Ishikawa (cell line): ENCODE results near the gene AZU1.

ENCODE experiments used
- CEBPB ChIP-seq: IDR thresholded peaks from 2 replicates; pipeline ENCODE4 v1.6.1; 2012
- CREB1 ChIP-seq: IDR thresholded peaks from 2 replicates; pipeline ENCODE4 v1.6.1; 2012; ENCODE audit warnings: low read depth
- EGR1 ChIP-seq: IDR thresholded peaks from 2 replicates; pipeline ENCODE4 v1.6.1; 2012
- EP300 ChIP-seq: IDR thresholded peaks from 2 replicates; pipeline ENCODE4 v1.6.1; 2012; ENCODE audit warnings: borderline replicate concordance
- FOXM1 ChIP-seq: IDR thresholded peaks from 2 replicates; pipeline ENCODE4 v1.6.1; 2012; ENCODE audit warnings: low read depth, borderline replicate concordance
- NFIC ChIP-seq: IDR thresholded peaks from 2 replicates; pipeline ENCODE4 v1.6.1; 2012
- RAD21 ChIP-seq: IDR thresholded peaks from 2 replicates; pipeline ENCODE4 v1.6.1; 2012; ENCODE audit warnings: low read depth
- TAF1 ChIP-seq: IDR thresholded peaks from 2 replicates; pipeline ENCODE4 v1.6.1; 2012; ENCODE audit warnings: low read depth, mild to moderate bottlenecking
- TCF12 ChIP-seq: IDR thresholded peaks from 2 replicates; pipeline ENCODE4 v1.6.1; 2012; ENCODE audit warnings: low read depth
- TEAD4 ChIP-seq: IDR thresholded peaks from 2 replicates; pipeline ENCODE4 v1.6.1; 2012
- YY1 ChIP-seq: IDR thresholded peaks from 2 replicates; pipeline ENCODE4 v1.6.1; 2012; ENCODE audit warnings: low read depth
- ZBTB7A ChIP-seq: IDR thresholded peaks from 2 replicates; pipeline ENCODE4 v1.6.1; 2012; ENCODE audit warnings: low read depth
- TF ChIP-seq, protein P1 (sequence below): IDR thresholded peaks from 2 replicates; pipeline ENCODE4 v1.6.1; 2012
- TF ChIP-seq, protein P2 (sequence below): IDR thresholded peaks from 2 replicates; pipeline ENCODE4 v1.6.1; 2012
- TF ChIP-seq, protein P3 (sequence below): IDR thresholded peaks from 2 replicates; pipeline ENCODE4 v1.6.1; 2012; ENCODE audit warnings: low read depth, mild to moderate bottlenecking

The AZU1 gene

DNA sequence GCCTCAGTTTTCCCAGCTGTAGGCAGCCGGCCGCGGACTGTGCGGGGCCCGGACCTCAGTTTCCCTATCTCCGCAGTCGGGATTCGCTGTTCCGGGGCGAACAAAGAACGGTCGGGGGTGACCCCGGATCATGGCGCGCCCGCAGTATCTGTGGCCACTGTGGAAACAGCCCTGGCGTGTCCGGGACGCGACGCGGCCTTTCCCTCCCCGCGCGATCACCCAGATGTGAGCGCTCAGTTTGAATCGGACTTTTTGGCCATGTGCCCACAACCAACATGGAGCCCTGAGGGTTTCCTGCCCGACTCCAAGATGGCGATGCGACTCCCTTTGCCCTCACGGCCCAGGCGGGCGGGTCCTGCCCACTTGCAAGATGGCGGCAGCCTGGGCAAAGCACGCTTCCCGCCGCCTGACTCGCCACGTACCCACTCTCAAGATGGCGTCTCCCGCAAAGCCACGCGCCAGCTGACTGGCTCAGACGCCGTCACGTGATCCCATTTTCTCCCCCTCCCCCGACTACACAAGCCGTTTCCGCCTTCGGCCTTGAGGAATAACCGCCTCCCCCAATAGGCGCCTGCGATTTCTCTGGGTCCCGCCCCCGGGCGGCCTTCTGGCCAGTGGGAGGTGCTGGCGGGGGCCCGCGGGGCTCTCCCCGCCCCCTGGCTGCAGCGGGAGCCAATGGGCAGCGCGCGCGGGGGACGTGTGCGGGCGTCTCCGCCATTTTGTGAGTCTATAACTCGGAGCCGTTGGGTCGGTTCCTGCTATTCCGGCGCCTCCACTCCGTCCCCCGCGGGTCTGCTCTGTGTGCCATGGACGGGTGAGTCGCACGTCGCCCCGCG, 30.7 kb upstream of the AZU1 start, which contains the start of gene PTBP1:
Gene PTBP1 (plus strand): TSS at position 761 of the 836 bp plus-strand sequence. CDS start 46 bp downstream, at position 807.
- peak; percentile 40; the same call in 1 of the 2 replicates for TF ChIP-seq TCF12
- TF ChIP-seq TEAD4 = peak; percentile 49; the same call in 1 of the 2 replicates
- TF ChIP-seq CREB1 = peak; percentile 66
- peak; percentile 99 for TF ChIP-seq EGR1
- TF ChIP-seq, protein P1, sequence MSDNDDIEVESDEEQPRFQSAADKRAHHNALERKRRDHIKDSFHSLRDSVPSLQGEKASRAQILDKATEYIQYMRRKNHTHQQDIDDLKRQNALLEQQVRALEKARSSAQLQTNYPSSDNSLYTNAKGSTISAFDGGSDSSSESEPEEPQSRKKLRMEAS = peak; percentile 97
- TF ChIP-seq EP300 = no peak
- TF ChIP-seq, protein P2, sequence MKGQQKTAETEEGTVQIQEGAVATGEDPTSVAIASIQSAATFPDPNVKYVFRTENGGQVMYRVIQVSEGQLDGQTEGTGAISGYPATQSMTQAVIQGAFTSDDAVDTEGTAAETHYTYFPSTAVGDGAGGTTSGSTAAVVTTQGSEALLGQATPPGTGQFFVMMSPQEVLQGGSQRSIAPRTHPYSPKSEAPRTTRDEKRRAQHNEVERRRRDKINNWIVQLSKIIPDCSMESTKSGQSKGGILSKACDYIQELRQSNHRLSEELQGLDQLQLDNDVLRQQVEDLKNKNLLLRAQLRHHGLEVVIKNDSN = peak; percentile 99
- TF ChIP-seq, protein P3, sequence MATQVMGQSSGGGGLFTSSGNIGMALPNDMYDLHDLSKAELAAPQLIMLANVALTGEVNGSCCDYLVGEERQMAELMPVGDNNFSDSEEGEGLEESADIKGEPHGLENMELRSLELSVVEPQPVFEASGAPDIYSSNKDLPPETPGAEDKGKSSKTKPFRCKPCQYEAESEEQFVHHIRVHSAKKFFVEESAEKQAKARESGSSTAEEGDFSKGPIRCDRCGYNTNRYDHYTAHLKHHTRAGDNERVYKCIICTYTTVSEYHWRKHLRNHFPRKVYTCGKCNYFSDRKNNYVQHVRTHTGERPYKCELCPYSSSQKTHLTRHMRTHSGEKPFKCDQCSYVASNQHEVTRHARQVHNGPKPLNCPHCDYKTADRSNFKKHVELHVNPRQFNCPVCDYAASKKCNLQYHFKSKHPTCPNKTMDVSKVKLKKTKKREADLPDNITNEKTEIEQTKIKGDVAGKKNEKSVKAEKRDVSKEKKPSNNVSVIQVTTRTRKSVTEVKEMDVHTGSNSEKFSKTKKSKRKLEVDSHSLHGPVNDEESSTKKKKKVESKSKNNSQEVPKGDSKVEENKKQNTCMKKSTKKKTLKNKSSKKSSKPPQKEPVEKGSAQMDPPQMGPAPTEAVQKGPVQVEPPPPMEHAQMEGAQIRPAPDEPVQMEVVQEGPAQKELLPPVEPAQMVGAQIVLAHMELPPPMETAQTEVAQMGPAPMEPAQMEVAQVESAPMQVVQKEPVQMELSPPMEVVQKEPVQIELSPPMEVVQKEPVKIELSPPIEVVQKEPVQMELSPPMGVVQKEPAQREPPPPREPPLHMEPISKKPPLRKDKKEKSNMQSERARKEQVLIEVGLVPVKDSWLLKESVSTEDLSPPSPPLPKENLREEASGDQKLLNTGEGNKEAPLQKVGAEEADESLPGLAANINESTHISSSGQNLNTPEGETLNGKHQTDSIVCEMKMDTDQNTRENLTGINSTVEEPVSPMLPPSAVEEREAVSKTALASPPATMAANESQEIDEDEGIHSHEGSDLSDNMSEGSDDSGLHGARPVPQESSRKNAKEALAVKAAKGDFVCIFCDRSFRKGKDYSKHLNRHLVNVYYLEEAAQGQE = no peak
- peak; percentile 86 for TF ChIP-seq NFIC
- no peak for TF ChIP-seq ZBTB7A
- TF ChIP-seq TAF1 = peak; percentile 61
- no peak for TF ChIP-seq FOXM1
- no peak for TF ChIP-seq CEBPB
- TF ChIP-seq RAD21 = no peak
- TF ChIP-seq YY1 = peak; percentile 99

DNA sequence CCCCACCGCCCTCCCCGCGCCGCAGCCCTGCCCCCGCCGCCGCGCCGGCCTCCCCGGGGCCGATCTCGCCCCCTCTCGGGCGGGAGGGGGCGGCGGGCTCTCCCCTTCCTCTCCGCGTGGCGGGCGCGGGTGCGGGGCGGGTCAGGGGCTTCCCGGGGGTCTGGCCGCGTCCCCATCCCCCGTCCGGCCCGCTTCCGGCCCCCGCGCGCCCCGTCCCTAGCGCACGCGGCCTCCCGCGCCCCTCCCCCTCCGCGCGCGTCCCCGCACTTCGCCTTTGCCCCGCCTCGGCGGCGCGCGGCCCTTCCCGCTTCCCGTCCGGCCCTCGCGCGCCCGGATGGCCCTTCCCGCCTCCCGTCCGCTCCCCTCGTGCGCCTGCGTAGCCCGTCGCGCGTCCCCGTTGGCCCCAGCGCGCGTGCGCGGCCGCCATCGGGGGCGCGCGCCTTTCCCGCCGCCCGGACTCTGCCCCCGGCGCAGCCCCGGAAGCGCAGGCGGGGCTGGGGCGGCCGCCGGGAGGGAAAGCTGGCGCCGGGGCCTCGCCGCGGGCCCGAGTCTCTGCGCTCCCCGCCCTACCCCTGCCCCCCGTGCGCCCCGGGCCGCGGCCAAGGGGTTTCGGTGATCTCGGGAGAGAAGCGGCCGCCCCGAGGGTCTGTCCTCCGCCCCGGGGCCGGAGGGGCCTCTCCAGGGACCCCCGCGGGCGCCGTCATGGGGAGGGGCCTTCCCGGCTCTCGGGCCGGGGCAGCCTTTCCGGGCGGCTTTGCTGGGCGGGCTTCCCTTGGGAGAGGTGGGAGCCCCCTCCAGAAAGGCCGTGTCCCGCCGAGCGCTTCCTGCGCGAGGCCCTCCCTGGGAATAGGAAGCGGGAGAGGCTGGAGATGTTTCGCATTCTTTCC, 29.9 kb upstream of the AZU1 start:
- TF ChIP-seq, protein P3 = no peak
- no peak for TF ChIP-seq TCF12
- TF ChIP-seq YY1 = no peak
- TF ChIP-seq EP300 = no peak
- no peak for TF ChIP-seq RAD21
- no peak for TF ChIP-seq FOXM1
- TF ChIP-seq CEBPB = no peak
- no peak for TF ChIP-seq EGR1
- TF ChIP-seq TAF1 = no peak; the same call in 1 of the 2 replicates
- TF ChIP-seq NFIC = no peak
- TF ChIP-seq, protein P1 = peak; percentile 77; the same call in 1 of the 2 replicates
- no peak for TF ChIP-seq TEAD4
- TF ChIP-seq ZBTB7A = no peak; the same call in 1 of the 2 replicates
- TF ChIP-seq, protein P2 = peak; percentile 5; the same call in 1 of the 2 replicates
- no peak for TF ChIP-seq CREB1

DNA sequence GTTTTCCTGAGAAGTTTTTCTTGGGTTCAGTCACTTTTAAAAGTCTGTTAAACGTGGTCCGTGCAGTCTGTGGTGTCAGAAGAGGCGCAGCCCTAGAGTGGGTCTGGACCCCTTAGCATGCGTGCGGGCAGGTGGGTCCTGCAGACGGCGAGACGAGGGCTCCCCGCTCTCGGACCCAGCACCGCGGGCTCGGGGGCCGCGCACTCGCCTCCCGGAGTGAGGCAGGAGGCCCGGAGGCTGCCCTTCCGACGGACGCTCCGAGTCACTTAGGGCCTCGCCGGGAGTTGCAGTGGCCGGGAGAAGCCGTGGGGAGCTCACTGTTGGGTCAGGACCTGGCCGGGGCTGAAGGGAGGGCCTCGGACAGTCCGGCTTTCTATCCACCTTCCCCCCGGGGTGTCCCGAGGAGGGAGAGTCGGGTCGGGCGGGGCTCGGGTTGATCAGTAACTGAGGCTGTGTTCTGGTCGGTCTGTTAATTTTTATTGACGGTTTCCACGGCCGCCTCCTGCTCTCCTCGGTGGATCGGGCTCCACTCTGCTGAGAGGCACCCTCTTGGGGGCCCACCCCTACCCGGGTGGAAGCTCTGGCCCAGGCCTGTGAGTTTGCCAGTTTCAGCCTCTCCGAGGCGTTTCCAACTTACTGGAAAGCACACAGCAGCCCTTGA, 29.1 kb upstream of the AZU1 start:
- TF ChIP-seq TEAD4 (peak; percentile 4; the same call in 1 of the 2 replicates), TCF12 (no peak), EP300 (no peak), FOXM1 (no peak)

DNA sequence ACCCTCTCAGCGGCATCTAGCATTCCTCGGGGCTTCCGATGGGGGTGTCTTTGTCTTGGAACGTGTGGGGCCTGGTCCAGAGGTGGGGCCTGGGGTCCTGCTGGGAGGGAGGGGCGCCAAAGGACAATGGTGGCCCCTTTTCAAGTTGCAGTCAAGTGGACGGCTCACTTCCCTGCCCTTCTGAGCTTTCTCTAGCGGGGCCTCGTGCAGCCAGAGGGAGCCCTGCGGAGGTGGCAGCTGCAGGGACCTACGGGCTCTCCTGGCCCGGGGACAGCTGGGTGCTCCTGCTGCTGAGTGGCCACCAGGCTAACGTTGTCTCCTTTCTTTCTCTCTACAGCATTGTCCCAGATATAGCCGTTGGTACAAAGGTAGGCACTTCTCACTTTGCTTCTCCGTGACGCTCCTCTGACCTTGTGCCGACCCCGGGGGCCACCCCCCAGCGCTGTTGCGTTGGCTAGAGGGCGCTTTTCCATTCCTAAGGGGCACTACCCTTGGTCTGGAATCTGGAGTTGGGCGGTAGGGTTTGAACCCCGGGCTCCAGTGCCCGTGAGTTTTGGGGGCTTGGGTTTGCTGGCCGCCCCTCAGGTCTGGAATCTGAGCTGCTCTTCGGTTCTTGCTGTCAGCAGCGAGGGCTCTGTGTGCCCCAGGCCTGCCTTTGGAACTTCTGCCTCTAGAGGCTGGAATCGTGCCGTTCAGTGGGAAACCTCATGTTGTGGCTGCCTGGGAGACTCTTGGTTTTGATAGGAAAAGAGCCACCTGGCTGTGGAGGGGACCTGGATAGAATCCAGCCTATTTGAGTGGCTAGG, 28.4 kb upstream of the AZU1 start:
- no peak for TF ChIP-seq NFIC
- no peak for TF ChIP-seq CEBPB
- TF ChIP-seq TCF12 = 0 out of 2 replicates have a peak, but pooled peaks have one; percentile 26
- TF ChIP-seq, protein P1 = peak; percentile 18; the same call in 1 of the 2 replicates
- TF ChIP-seq ZBTB7A = no peak
- TF ChIP-seq, protein P2 = no peak
